ENCODE measurements around the gene AKT2.

GRCh38 chr19:40280608-40281221 lies 4.4 kb downstream of the AKT2 start:
- TF ChIP-seq CTCF (IDR thresholded peaks at IDR 0.05; ENCODE audit: poor library complexity, severe bottlenecking) (no peak), POLR2AphosphoS5 (IDR thresholded peaks at IDR 0.05) (no peak)

Measured in neural cell (in vitro differentiated cells).